Hepatocyte (in vitro differentiated cells): ENCODE data around the gene CCIN. TPM values are rescaled to one million over a fixed set of nuclear protein-coding genes. Genes with fewer than 3 reads are reported as not detected.

Experiments
- DNase-seq: peaks from one replicate; pipeline ENCODE4 v3.0.0-alpha.2; 2016; ENCODE audit warnings: low spot score
- H2AFZ ChIP-seq: fragments of 200-600 bp; sonication (generic); 2 replicates; pipeline ENCODE4 v1.6.0; 2016; ENCODE audit warnings: antibody characterized with exemption, mild to moderate bottlenecking
- H3K27ac ChIP-seq: fragments of 200-600 bp; sonication (generic); 2 replicates; pipeline ENCODE4 v1.5.1; 2016; ENCODE audit warnings: mild to moderate bottlenecking
- H3K27me3 ChIP-seq: fragments of 200-600 bp; sonication (generic); 2 replicates; pipeline ENCODE4 v1.6.1; 2016
- H3K36me3 ChIP-seq: fragments of 200-600 bp; sonication (generic); replicated peaks from 2 replicates; pipeline ENCODE4 v1.5.1; 2016; ENCODE audit warnings: low read depth; ENCODE audit not compliant: insufficient read depth
- H3K4me1 ChIP-seq: fragments of 200-600 bp; sonication (generic); 2 replicates; pipeline ENCODE4 v1.5.1; 2016; ENCODE audit warnings: mild to moderate bottlenecking, moderate library complexity; ENCODE audit not compliant: insufficient read depth
- H3K4me2 ChIP-seq: fragments of 200-600 bp; sonication (generic); 2 replicates; pipeline ENCODE4 v1.6.0; 2016
- H3K4me3 ChIP-seq: fragments of 200-600 bp; sonication (generic); 2 replicates; pipeline ENCODE4 v1.5.1; 2016; ENCODE audit warnings: mild to moderate bottlenecking
- H3K79me2 ChIP-seq: fragments of 200-600 bp; sonication (generic); 2 replicates; pipeline ENCODE4 v1.6.0; 2017; ENCODE audit warnings: mild to moderate bottlenecking
- H3K9me2 ChIP-seq: fragments of 200-600 bp; sonication (generic); replicated peaks from 2 replicates; pipeline ENCODE4 v1.6.0; 2017; ENCODE audit warnings: mild to moderate bottlenecking; ENCODE audit not compliant: insufficient read depth
- H3K9me3 ChIP-seq: fragments of 200-600 bp; sonication (generic); 2 replicates; pipeline ENCODE4 v1.5.1; 2016; ENCODE audit warnings: low read depth, mild to moderate bottlenecking
- H4K20me1 ChIP-seq: fragments of 200-600 bp; sonication (generic); 2 replicates; pipeline ENCODE4 v1.6.0; 2016; ENCODE audit warnings: mild to moderate bottlenecking; ENCODE audit not compliant: insufficient read depth, poor library complexity, severe bottlenecking
- EZH2 ChIP-seq: fragments of 200-600 bp; sonication (generic); IDR thresholded peaks from 2 replicates; pipeline ENCODE4 v1.6.1; 2016; ENCODE audit warnings: antibody characterized with exemption, mild to moderate bottlenecking, borderline replicate concordance
- EZH2phosphoT487 ChIP-seq: fragments of 200-600 bp; sonication (generic); IDR thresholded peaks from one replicate; pipeline ENCODE4 v1.6.1; 2018; ENCODE audit warnings: antibody characterized with exemption, mild to moderate bottlenecking, low read depth, moderate library complexity; ENCODE audit not compliant: unreplicated experiment, severe bottlenecking
- WGBS: methylation state at CpG from one replicate; pipeline ENCODE4 v1.1.6; 2016; ENCODE audit warnings: low lambda C conversion rate; ENCODE audit errors: missing lambda C conversion rate; 5-methylcytosine and 5-hydroxymethylcytosine counted together
- polyA plus RNA-seq: library from polyadenylated mRNA; unstranded; fragments of >200 nt; fragmentation: Nextera tagmentation; extraction: Ambion mirVana; gene quantifications from 2 replicates; pipeline ENCODE4 v1.2.1, GENCODE V29; 2016
- total RNA-seq: library from RNA; depleted of rRNA; stranded (reverse); fragments of >200 nt; gene quantifications from 2 replicates; pipeline ENCODE4 v1.2.3, GENCODE V29; 2014
- TF ChIP-seq, protein P1 (sequence below): fragments of 200-600 bp; sonication (generic); IDR thresholded peaks from 2 replicates; pipeline ENCODE4 v1.5.1; 2016; ENCODE audit warnings: antibody characterized with exemption, mild to moderate bottlenecking; ENCODE audit not compliant: poor library complexity

CCIN gene
- total and polyA plus RNA-seq, 2 experiments from 2014 or later, result not detected

DNA sequence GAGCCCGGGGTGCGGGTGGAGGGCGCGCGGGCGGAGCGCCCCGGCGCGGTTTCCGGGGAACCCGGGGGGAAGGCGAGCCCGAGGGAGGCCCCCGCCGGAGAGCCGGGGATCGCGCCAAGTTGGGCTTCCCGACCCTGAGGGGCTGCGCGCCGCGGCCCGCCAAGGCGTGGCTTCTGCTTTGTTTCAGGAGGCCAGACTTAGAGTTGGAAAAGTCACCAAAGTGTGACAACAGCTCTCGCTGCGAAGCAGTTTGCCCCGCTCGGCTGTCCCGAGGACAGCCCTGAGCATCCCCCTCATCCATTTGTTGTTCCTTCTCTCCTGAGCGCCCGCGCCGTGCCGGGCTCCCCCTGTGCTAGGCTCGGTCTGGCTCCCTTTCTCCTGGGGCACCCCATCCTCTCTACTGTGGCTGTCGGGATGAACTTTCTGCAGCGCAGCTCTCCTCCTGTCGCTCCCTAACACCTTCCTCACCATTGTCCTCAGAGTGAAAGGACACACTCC is 32.2 kb upstream of the CCIN start:
- Histone ChIP-seq H3K9me2 (no peaks in the 10 kb centered on the region), H3K79me2 (no peaks in the 10 kb centered on the region), H3K27me3 (peaks cover 35% of the 10 kb centered on the region), H3K4me2 (peak overlapping the region; percentile 90), H3K4me3 (peak overlapping the region; percentile 76), H4K20me1 (no peaks in the 10 kb centered on the region), H3K9me3 (no peaks in the 10 kb centered on the region), H3K4me1 (peaks cover 9% of the 10 kb centered on the region), H2AFZ (peak overlapping the region; percentile 87), H3K36me3 (no peaks in the 10 kb centered on the region), H3K27ac (no peak overlapping the region)
- TF ChIP-seq, protein P1, sequence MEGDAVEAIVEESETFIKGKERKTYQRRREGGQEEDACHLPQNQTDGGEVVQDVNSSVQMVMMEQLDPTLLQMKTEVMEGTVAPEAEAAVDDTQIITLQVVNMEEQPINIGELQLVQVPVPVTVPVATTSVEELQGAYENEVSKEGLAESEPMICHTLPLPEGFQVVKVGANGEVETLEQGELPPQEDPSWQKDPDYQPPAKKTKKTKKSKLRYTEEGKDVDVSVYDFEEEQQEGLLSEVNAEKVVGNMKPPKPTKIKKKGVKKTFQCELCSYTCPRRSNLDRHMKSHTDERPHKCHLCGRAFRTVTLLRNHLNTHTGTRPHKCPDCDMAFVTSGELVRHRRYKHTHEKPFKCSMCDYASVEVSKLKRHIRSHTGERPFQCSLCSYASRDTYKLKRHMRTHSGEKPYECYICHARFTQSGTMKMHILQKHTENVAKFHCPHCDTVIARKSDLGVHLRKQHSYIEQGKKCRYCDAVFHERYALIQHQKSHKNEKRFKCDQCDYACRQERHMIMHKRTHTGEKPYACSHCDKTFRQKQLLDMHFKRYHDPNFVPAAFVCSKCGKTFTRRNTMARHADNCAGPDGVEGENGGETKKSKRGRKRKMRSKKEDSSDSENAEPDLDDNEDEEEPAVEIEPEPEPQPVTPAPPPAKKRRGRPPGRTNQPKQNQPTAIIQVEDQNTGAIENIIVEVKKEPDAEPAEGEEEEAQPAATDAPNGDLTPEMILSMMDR, result no peak
- TF ChIP-seq EZH2 (no peak), EZH2phosphoT487 (no peak)
- WGBS, result 2% methylated on average over 35 of the region's 40 CpGs
- DNase-seq, result peak; percentile 29

DNA sequence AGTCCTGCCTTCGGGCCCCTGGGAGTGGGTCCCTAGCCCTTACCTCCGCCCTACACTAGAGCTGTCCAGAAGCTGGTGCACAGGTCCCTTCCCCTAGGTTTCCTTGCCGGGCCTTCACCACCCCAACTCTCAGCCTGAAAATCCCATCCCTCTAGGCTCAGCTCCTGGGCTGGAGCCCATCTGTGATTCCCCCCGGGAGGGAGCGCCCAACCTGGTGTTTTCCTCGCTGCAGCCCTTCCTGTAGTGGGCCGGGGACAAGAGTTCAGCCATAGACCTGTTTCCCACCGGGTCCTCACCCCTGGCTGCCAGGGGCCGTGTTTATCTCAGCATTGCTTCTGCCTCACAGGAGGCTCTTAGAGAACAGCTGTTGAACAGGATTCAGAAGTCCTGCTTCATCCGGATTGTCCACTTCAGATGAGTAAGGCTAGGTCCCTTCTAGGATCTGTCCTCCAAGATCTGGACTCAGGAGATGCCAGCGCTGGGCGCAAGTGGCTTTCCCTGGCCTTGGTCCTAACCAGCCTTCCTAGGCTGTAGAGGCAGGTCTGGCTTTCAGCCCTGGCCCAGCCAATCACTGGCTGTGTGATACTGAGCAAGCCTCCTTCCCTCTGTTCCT is 31.7 kb upstream of the CCIN start:
- no peak for DNase-seq
- 30% methylated on average over 12 of the region's 12 CpGs for WGBS
- Histone ChIP-seq H3K9me2 (no peaks in the 10 kb centered on the region), H3K36me3 (no peaks in the 10 kb centered on the region), H3K27ac (no peak overlapping the region), H3K4me1 (peaks cover 9% of the 10 kb centered on the region), H4K20me1 (no peaks in the 10 kb centered on the region), H3K4me3 (peak overlapping the region; percentile 76), H3K27me3 (peaks cover 35% of the 10 kb centered on the region), H3K4me2 (peak overlapping the region; percentile 90), H2AFZ (peak overlapping the region; percentile 87), H3K79me2 (no peaks in the 10 kb centered on the region), H3K9me3 (no peaks in the 10 kb centered on the region)
- no peak for TF ChIP-seq EZH2phosphoT487
- TF ChIP-seq EZH2, result no peak
- TF ChIP-seq, protein P1, result no peak

DNA sequence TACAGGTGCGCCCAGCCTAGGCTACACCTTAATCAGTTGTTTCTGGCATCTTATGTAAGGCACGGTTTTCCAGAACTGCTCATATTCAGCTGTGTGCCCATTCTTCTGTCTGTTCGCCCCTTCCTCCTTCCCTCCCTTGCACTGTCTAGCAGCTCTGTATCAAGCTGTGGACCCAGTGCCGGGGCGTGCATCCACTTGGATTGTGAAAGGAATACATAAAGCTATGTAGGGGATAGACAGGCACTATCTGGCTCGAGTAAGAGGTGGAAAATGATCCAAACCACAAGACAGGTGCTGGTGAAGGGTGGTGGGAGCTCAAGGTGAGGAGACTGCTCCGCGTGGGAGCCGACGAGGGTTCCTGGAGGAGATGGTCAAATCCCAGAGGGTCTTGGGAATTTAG is 30.7 kb upstream of the CCIN start:
- Histone ChIP-seq H3K79me2 (no peaks in the 10 kb centered on the region), H3K9me3 (no peaks in the 10 kb centered on the region)

More for the DNA sequence above, 30.7 kb upstream of the CCIN start:
- Histone ChIP-seq H3K4me2 (no peak overlapping the region), H3K9me2 (no peaks in the 10 kb centered on the region), H3K27ac (no peak overlapping the region), H3K4me1 (peaks cover 11% of the 10 kb centered on the region), H3K36me3 (no peaks in the 10 kb centered on the region), H3K4me3 (no peak overlapping the region), H3K27me3 (peaks cover 35% of the 10 kb centered on the region), H2AFZ (no peak overlapping the region), H4K20me1 (no peaks in the 10 kb centered on the region)
- TF ChIP-seq EZH2 (no peak), EZH2phosphoT487 (no peak)
- TF ChIP-seq, protein P1, result no peak
- 97% methylated on average over 10 of the region's 10 CpGs for WGBS
- DNase-seq, result no peak
